ENCODE data around the gene SORCS2.

- TF ChIP-seq POLR2AphosphoS5 (IDR thresholded peaks at IDR 0.05; ENCODE audit: low read depth, low read length) (no peak), TAF1 (IDR thresholded peaks at IDR 0.05; ENCODE audit: borderline replicate concordance, insufficient read depth, low read length) (no peak), REST (IDR thresholded peaks at IDR 0.05; ENCODE audit: insufficient read depth in 1 of 2, low read depth in 2 of 2, low read length in 2 of 2) (no peak)
These were observed 577.3 kb downstream of the SORCS2 start for GRCh38 chr4:7769396-7770223.

All from PFSK-1 (cell line).